B cell (primary cell): ENCODE data around the gene PRDM2.

Source experiments
- CTCF ChIP-seq: fragments of 200-600 bp; IDR thresholded peaks from one replicate; pipeline ENCODE4 v1.8.0; 2022; ENCODE audit warnings: antibody characterized with exemption, mild to moderate bottlenecking
- EZH2 ChIP-seq: IDR thresholded peaks from 2 replicates; pipeline ENCODE4 v1.6.1; 2012; ENCODE audit warnings: borderline replicate concordance, low read depth, mild to moderate bottlenecking, moderate library complexity, low read length; ENCODE audit not compliant: insufficient read depth, poor library complexity, severe bottlenecking

GRCh38 chr1:13757693-13758092 lies 57.7 kb downstream of the PRDM2 start:
- TF ChIP-seq CTCF, result no peak
- no peak for TF ChIP-seq EZH2
